LHCN-M2 (cell line): ENCODE data around the gene CRCP. TPM values are rescaled to one million over a fixed set of nuclear protein-coding genes. Genes with fewer than 3 reads are reported as not detected.
"Not testable (repeated sequence)": the region's sequence is repeated elsewhere in the genome, so short reads cannot be mapped to it uniquely, and the experiment has no call there.

Experiments
- DNase-seq: peaks from one replicate; pipeline ENCODE4 v3.0.0-alpha.2; 2012; ENCODE audit warnings: low read depth
- total RNA-seq: library from RNA; depleted of rRNA; stranded (reverse); fragments of >200 nt; gene quantifications from 2 replicates; pipeline ENCODE4 v1.2.3, GENCODE V29; 2014

The CRCP gene
- total RNA-seq, 1 experiment from 2014 or later, result 37.9 TPM

GRCh38 chr7:66105263-66105748 lies 9.3 kb upstream of the CRCP start:
- DNase-seq, result no peak

GRCh38 chr7:66108410-66108809 lies 6.2 kb upstream of the CRCP start:
- DNase-seq, result not testable (repeated sequence)

GRCh38 chr7:66110856-66111255 lies 3.8 kb upstream of the CRCP start:
- DNase-seq, result peak; percentile 97

- DNase-seq, result not testable (repeated sequence)
Measured at GRCh38 chr7:66116680-66117420, 2.2 kb downstream of the CRCP start.

- DNase-seq, result no peak
Measured at GRCh38 chr7:66118603-66119002, 4.0 kb downstream of the CRCP start.

GRCh38 chr7:66119245-66119850 lies 4.7 kb downstream of the CRCP start:
- no peak for DNase-seq

GRCh38 chr7:66123175-66123528 lies 8.5 kb downstream of the CRCP start:
- DNase-seq, result no peak

GRCh38 chr7:66124569-66124861 lies 9.9 kb downstream of the CRCP start:
- DNase-seq, result not testable (repeated sequence)

GRCh38 chr7:66125052-66125694 lies 10.5 kb downstream of the CRCP start:
- DNase-seq, result no peak

- DNase-seq, result not testable (repeated sequence)
Measured at GRCh38 chr7:66125781-66126352, 11.2 kb downstream of the CRCP start.

GRCh38 chr7:66127172-66127571 lies 12.5 kb downstream of the CRCP start:
- DNase-seq, result not testable (repeated sequence)

GRCh38 chr7:66138994-66139752 lies 24.5 kb downstream of the CRCP start:
- no peak for DNase-seq

- peak; percentile 68 for DNase-seq
Measured at GRCh38 chr7:66140924-66141323, 26.3 kb downstream of the CRCP start.

- no peak for DNase-seq
Measured at GRCh38 chr7:66142334-66142733, 27.7 kb downstream of the CRCP start.

- no peak for DNase-seq
Measured at GRCh38 chr7:66142996-66143395, 28.3 kb downstream of the CRCP start.

GRCh38 chr7:66143876-66144332 lies 29.3 kb downstream of the CRCP start:
- no peak for DNase-seq

GRCh38 chr7:66145400-66146104 lies 30.9 kb downstream of the CRCP start:
- peak; percentile 23 for DNase-seq

- peak; percentile 70 for DNase-seq
Measured at GRCh38 chr7:66146701-66147100, 32.1 kb downstream of the CRCP start.

- DNase-seq, result not testable (repeated sequence)
Measured at GRCh38 chr7:66147657-66148056, 33.0 kb downstream of the CRCP start.

GRCh38 chr7:66150471-66150870 lies 35.8 kb downstream of the CRCP start:
- DNase-seq, result peak; percentile 67
